ENCODE results near the gene WDR1. TPM values are rescaled to one million over a fixed set of nuclear protein-coding genes. Genes with fewer than 3 reads are reported as not detected.

Gene WDR1
- total and polyA plus RNA-seq, 11 donors: 76.1 to 299 (median 185) TPM

DNA sequence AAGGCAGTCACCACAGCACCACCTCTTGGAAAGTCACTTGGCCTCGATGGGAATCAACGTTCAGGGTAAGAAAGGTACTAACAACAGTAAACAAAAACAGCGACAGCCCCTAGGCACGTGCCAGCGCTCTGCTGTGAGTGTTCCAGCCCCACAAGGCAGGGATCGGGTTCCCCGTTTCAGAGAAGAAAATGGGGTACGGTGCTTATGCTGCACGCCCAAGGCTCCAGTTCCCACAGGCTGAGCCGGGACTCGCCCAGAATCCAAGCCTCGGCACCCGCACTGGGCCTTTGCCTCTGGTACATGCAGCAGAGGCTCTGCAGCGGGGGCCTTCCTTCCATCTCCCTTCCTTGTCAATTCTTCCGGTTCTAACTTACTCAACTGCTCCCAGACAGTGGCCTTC is 37.3 kb downstream of the WDR1 start:
- Histone ChIP-seq H3K36me3 (peaks cover 0 to 100% (median 99%) of the 10 kb centered on the region in 9 donors), H3K4me1 (peaks cover 0 to 43% (median 23%) of the 10 kb centered on the region in 12 donors), H3K4me3 (no peak overlapping the region), H3K27ac (peak overlapping the region in 4 of 12 donors; percentile 29 to 63 (median 49)), H3K9me3 (no peaks in the 10 kb centered on the region), H3K27me3 (no peaks in the 10 kb centered on the region)
- WGBS, 4 donors: 77 to 88% (median 84%) methylated on average over 13 to 15 of the region's 15 CpGs
- peak in 1 of 5 donors; percentile 15 for DNase-seq
- ATAC-seq: no peak
- TF ChIP-seq, protein P1, sequence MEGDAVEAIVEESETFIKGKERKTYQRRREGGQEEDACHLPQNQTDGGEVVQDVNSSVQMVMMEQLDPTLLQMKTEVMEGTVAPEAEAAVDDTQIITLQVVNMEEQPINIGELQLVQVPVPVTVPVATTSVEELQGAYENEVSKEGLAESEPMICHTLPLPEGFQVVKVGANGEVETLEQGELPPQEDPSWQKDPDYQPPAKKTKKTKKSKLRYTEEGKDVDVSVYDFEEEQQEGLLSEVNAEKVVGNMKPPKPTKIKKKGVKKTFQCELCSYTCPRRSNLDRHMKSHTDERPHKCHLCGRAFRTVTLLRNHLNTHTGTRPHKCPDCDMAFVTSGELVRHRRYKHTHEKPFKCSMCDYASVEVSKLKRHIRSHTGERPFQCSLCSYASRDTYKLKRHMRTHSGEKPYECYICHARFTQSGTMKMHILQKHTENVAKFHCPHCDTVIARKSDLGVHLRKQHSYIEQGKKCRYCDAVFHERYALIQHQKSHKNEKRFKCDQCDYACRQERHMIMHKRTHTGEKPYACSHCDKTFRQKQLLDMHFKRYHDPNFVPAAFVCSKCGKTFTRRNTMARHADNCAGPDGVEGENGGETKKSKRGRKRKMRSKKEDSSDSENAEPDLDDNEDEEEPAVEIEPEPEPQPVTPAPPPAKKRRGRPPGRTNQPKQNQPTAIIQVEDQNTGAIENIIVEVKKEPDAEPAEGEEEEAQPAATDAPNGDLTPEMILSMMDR (IDR thresholded peaks at IDR 0.05): no peak
- TF ChIP-seq POLR2A (IDR thresholded peaks at IDR 0.05): no peak
- intact Hi-C loops (cut with DNase I): no loop called here

DNA sequence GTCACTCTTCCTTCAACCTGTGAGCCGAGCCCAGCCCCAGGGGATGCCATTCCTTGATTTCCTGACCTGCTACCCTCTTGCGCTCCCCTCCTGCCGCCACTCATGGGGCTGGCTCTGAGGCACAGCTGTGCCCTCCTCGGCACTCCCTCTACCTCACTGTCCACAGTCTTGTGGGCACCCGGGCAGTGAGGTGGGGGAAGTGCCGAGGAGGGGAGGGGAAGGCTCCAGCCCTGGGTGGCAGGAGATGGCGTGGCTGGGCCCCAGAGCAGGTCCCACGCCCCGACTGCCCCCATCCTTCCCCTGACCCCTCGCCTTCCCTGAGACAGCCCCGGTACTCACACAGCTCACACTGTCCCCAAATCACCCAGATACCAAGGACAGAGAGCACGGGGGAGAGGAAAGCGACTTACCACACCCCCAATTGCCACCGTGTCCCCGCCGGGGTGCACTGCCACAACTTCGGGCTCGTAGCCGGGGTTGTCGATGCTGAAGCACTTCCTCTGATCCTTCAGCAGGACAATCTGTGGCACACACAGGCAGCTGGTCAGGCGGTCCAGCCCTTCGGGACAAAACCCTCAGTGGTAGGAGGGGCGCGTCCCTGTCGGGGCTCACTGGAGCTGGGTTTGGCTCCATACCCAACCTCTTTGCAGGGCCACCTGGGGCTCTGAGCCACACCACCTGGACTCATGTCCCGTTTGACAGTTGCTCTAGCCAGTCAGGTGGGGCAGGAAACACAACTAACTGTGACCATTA is 37.9 kb downstream of the WDR1 start:
- Histone ChIP-seq H3K4me3 (no peak overlapping the region), H3K9me3 (no peaks in the 10 kb centered on the region), H3K36me3 (peaks cover 0 to 100% (median 99%) of the 10 kb centered on the region in 9 donors), H3K27ac (peak overlapping the region in 10 of 12 donors; percentile 2 to 63 (median 44)), H3K4me1 (peaks cover 0 to 39% (median 23%) of the 10 kb centered on the region in 12 donors), H3K27me3 (no peaks in the 10 kb centered on the region)
- intact Hi-C loops (cut with DNase I): no loop called here
- ATAC-seq (no peak), DNase-seq (peak in 1 of 5 donors; percentile 16)
- TF ChIP-seq, protein P1 (IDR thresholded peaks at IDR 0.05): no peak
- TF ChIP-seq POLR2A (IDR thresholded peaks at IDR 0.05): no peak
- WGBS, 4 donors: 88 to 91% (median 90%) methylated on average over 18 to 26 of the region's 26 CpGs

DNA sequence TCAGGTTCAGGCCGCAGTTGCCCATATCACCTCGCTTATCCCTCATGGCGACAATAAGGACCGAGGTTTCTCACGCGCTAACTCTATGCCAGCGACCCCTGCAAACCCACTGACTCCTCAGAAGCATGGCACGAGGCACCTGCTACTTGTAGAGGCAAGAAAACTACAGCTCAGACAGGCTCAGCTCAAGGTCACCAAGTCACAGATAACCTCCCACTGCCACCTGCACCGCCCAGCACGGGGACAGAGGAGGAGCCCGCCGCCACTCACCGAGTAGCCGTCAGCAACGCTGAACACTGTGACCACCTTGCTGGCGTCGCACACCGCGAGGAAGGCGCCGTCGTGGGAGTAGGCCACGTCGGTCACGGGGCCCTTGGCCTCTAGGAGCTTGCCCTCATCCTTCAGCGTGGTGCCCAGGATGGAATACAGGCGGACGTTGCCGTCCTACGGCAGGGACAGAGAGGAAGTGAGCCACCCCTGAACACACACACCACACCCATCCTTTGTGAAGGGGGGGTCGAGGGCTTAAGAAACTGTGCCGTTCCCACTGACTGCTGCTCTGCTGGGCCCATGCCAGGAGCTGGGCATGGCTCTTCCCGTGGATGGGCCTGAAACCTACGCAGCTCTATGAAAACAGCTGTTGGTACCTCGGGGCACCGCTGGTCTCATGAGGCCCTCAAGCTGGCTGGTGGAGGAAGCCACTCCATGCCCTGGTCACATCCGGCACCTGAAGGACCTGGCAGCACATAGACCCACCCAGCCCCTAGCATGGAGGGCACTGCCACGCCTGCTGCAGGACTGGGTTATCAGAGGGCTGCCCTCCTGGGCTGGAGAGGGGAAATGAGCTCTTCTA is 38.9 kb downstream of the WDR1 start:
- Histone ChIP-seq H3K9me3 (no peaks in the 10 kb centered on the region), H3K27ac (peak overlapping the region in 11 of 12 donors; percentile 2 to 63 (median 45)), H3K4me1 (peaks cover 0 to 39% (median 23%) of the 10 kb centered on the region in 12 donors), H3K27me3 (no peaks in the 10 kb centered on the region), H3K4me3 (no peak overlapping the region), H3K36me3 (peaks cover 0 to 100% (median 97%) of the 10 kb centered on the region in 9 donors)
- DNase-seq (peak in 2 of 5 donors; percentile 61), ATAC-seq (peak in 3 of 4 donors; percentile 14 to 51 (median 38))
- TF ChIP-seq, protein P1 (IDR thresholded peaks at IDR 0.05): no peak
- no peak for TF ChIP-seq POLR2A (IDR thresholded peaks at IDR 0.05)
- intact Hi-C loops (cut with DNase I): no loop called here
- 69 to 76% (median 71%) methylated on average over 36 to 38 of the region's 38 CpGs for WGBS, 4 donors

DNA sequence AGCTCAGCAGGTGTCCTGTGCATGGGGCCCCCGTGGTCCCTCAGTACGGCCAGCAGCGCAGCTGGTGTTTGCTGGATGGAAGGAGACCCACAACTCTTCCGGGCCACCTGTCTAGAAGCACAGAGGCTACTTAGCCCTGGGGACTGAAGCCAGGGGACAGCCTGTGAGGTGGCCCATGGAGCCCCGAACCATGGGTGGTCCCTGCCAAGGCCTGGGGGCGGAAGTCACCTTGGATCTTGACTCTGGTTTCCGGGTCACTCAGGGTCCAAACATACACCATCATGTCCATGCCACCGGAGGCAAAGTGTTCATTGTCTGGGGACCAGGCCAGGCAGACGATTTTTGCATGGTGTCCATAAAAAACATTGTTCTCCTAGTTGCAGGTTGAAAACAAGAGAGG is 39.5 kb downstream of the WDR1 start:
- no peak for TF ChIP-seq POLR2A (IDR thresholded peaks at IDR 0.05)
- TF ChIP-seq, protein P1 (IDR thresholded peaks at IDR 0.05): no peak
- intact Hi-C loops (cut with DNase I): no loop called here
- H3K27me3 ChIP-seq: no peaks in the 10 kb centered on the region
- H3K9me3 ChIP-seq: no peaks in the 10 kb centered on the region
- H3K27ac ChIP-seq: peak overlapping the region in 2 of 12 donors; percentile 45 to 58
- H3K4me1 ChIP-seq: peaks cover 0 to 39% (median 23%) of the 10 kb centered on the region in 12 donors
- H3K36me3 ChIP-seq: peaks cover 0 to 100% (median 97%) of the 10 kb centered on the region in 9 donors
- no peak for ATAC-seq
- DNase-seq: no peak
- 74 to 93% (median 86%) methylated on average over 7 to 9 of the region's 9 CpGs for WGBS, 4 donors
- no peak overlapping the region for H3K4me3 ChIP-seq
